22Rv1 (cell line): ENCODE results near the gene GFOD2.

ENCODE experiments used
- ZFX ChIP-seq: fragments of 450-650 bp; IDR thresholded peaks from 2 replicates; pipeline ENCODE4 v1.6.1; 2017; ENCODE audit warnings: antibody characterized with exemption, borderline replicate concordance
- TF ChIP-seq, protein P1 (sequence below): fragments of 450-650 bp; IDR thresholded peaks from 2 replicates; pipeline ENCODE4 v1.5.1; 2017; ENCODE audit warnings: mild to moderate bottlenecking

DNA sequence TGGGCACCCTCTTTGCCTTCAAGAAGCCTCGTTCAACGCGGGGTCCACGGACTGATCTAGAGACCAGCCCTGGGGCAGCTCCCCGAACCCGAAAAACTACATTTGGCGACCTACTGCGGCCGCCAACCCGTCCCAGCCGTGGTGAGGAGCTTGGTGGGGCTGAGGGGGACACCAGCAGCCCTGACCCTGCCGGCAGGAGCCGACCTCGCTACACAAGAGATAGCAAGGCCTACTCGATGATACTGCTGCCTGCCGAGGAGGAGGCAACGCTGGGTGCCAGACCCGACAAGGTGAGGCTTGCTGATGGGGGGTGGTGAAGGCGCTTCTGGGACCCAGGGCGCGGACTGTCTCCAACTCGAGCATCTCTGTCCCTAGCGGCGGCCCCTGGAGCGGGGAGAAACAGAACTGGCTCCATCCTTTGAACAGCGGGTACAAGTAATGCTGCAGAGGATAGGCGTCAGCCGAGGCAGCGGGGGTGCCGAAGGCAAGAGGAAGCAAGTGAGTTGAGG is 64.7 kb downstream of the GFOD2 start:
- TF ChIP-seq, protein P1, sequence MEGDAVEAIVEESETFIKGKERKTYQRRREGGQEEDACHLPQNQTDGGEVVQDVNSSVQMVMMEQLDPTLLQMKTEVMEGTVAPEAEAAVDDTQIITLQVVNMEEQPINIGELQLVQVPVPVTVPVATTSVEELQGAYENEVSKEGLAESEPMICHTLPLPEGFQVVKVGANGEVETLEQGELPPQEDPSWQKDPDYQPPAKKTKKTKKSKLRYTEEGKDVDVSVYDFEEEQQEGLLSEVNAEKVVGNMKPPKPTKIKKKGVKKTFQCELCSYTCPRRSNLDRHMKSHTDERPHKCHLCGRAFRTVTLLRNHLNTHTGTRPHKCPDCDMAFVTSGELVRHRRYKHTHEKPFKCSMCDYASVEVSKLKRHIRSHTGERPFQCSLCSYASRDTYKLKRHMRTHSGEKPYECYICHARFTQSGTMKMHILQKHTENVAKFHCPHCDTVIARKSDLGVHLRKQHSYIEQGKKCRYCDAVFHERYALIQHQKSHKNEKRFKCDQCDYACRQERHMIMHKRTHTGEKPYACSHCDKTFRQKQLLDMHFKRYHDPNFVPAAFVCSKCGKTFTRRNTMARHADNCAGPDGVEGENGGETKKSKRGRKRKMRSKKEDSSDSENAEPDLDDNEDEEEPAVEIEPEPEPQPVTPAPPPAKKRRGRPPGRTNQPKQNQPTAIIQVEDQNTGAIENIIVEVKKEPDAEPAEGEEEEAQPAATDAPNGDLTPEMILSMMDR = no peak
- no peak for TF ChIP-seq ZFX
